Tibial nerve (tissue), 3 donors: ENCODE data around the gene C9orf152.

ENCODE experiments used
- POLR2A ChIP-seq, 2 donors: fragments of 450-650 bp; IDR thresholded peaks; one replicate each; pipeline ENCODE4 v1.6.1; 2017; ENCODE audit warnings: antibody characterized with exemption in 2 of 2, mild to moderate bottlenecking in 2 of 2, moderate library complexity in 2 of 2
- TF ChIP-seq, protein P1 (sequence below), 5 experiments: fragments of 200-600 bp in 3 of 5; fragments of 450-650 bp in 2 of 5; sonication (generic) in 3 of 5; IDR thresholded peaks; one replicate each; pipeline ENCODE4 v1.5.1; 2016 to 2019; ENCODE audit warnings: antibody characterized with exemption in 5 of 5, mild to moderate bottlenecking in 3 of 5, moderate library complexity in 2 of 5

DNA sequence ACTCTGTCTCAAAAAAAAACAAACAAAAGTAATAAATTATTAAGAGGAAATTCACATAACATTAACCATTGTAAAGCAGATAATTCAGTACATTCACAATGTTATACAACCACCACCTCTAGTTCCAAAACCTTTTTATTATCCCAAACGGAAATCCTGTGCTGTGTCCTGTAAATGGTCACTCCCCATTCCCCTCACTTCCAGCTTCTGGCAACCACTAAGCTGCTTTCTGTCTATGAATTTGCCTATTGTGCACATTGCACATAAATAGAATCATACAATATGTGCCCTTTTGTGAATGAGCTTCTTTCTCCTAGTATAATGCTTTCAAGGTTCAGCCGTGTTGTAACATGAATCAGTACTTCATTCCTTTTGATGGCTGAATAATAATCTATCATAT, 20.8 kb downstream of the C9orf152 start:
- TF ChIP-seq, protein P1, sequence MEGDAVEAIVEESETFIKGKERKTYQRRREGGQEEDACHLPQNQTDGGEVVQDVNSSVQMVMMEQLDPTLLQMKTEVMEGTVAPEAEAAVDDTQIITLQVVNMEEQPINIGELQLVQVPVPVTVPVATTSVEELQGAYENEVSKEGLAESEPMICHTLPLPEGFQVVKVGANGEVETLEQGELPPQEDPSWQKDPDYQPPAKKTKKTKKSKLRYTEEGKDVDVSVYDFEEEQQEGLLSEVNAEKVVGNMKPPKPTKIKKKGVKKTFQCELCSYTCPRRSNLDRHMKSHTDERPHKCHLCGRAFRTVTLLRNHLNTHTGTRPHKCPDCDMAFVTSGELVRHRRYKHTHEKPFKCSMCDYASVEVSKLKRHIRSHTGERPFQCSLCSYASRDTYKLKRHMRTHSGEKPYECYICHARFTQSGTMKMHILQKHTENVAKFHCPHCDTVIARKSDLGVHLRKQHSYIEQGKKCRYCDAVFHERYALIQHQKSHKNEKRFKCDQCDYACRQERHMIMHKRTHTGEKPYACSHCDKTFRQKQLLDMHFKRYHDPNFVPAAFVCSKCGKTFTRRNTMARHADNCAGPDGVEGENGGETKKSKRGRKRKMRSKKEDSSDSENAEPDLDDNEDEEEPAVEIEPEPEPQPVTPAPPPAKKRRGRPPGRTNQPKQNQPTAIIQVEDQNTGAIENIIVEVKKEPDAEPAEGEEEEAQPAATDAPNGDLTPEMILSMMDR (IDR thresholded peaks at IDR 0.05), result no peak
- no peak for TF ChIP-seq POLR2A (IDR thresholded peaks at IDR 0.05)
